MCF 10A (cell line): ENCODE results near the gene GRM3. TPM values are rescaled to one million over a fixed set of nuclear protein-coding genes. Genes with fewer than 3 reads are reported as not detected.

ENCODE experiments used
- BruUV-seq: library from RNA; stranded (reverse); fragments of 400-500 nt; replicated peaks from 2 replicates; lab custom pipeline; 2021; lab: Mats Ljungman, UMichigan
- CTCF ChIA-PET: fragments of 300-600 bp; sonication (Branson Sonifier 250); formaldehyde crosslinking; extraction: SDS; loops from one replicate; lab custom pipeline; 2021; ENCODE audit warnings: antibody characterized with exemption, inconsistent platforms; lab: Yijun Ruan, JAX
- POLR2A ChIA-PET: fragments of 300-600, 350-650 bp; sonication (Branson Sonifier 250); formaldehyde crosslinking; extraction: SDS; loops from one replicate; lab custom pipeline; 2020; ENCODE audit warnings: antibody characterized with exemption, inconsistent platforms; lab: Yijun Ruan, JAX
- DNase-seq: peaks from one replicate; pipeline ENCODE4 v3.0.0-alpha.2; 2018; ENCODE audit not compliant: unreplicated experiment
- H3K27ac Mint-ChIP-seq: one replicate; pipeline ENCODE4 v1.8.0; 2022; ENCODE audit warnings: mild to moderate bottlenecking, low read depth, mixed read lengths; ENCODE audit not compliant: unreplicated experiment
- H3K27me3 Mint-ChIP-seq: one replicate; pipeline ENCODE4 v1.8.0; 2022; ENCODE audit warnings: mixed read lengths; ENCODE audit not compliant: insufficient read depth, unreplicated experiment
- H3K36me3 Mint-ChIP-seq: one replicate; pipeline ENCODE4 v1.8.0; 2022; ENCODE audit warnings: mild to moderate bottlenecking, moderate library complexity, mixed read lengths; ENCODE audit not compliant: insufficient read depth, unreplicated experiment
- H3K4me1 Mint-ChIP-seq: one replicate; pipeline ENCODE4 v1.8.0; 2022; ENCODE audit warnings: mixed read lengths; ENCODE audit not compliant: insufficient read depth, unreplicated experiment
- H3K4me3 Mint-ChIP-seq: one replicate; pipeline ENCODE4 v1.8.0; 2022; ENCODE audit warnings: mild to moderate bottlenecking, moderate library complexity, mixed read lengths; ENCODE audit not compliant: unreplicated experiment
- H3K9me3 Mint-ChIP-seq: one replicate; pipeline ENCODE4 v1.8.0; 2022; ENCODE audit warnings: mixed read lengths; ENCODE audit not compliant: unreplicated experiment
- CTCF ChIP-seq: fragments of 200-600 bp; IDR thresholded peaks from one replicate; pipeline ENCODE4 v1.8.0; 2022; ENCODE audit warnings: antibody characterized with exemption, mild to moderate bottlenecking; ENCODE audit not compliant: unreplicated experiment
- intact Hi-C: fragments of 100-400 bp; cut with micrococcal nuclease; formaldehyde crosslinking; loops from 2 replicates; pipeline ENCODE4 v1.14.1; 2022
- total RNA-seq: library from RNA; stranded (reverse); gene quantifications from 2 replicates; pipeline ENCODE4 v1.2.3, GENCODE V29; 2022

GRM3 gene
- total RNA-seq, 1 experiment from 2014 or later: not detected

DNA sequence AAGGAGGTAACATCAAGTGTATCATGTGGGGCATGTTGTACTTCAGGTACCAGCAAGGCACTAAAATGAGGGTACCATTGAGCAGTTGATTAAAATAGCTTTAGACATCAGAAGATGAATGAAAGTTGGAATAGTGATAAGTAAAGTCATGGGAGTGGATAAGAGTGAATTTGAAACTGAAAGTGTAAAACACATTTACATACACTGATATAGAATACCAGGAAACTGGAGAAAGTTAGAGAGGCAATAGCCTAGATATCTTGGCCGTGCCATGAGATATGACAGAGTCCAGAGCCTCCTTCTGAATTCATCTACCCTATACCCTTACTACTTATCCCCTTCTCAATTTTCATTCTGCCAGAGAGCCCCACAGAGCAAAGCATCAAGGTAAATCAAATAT is 76.6 kb downstream of the GRM3 start:
- H3K4me1 Mint-ChIP-seq: no peaks in the 10 kb centered on the region
- no peaks in the 10 kb centered on the region for H3K9me3 Mint-ChIP-seq
- BruUV-seq: no TSS peak
- no peaks in the 10 kb centered on the region for H3K36me3 Mint-ChIP-seq
- TF ChIP-seq CTCF: no peak
- H3K27ac Mint-ChIP-seq: no peak overlapping the region
- intact Hi-C loops: no loop called here
- DNase-seq: no peak
- no peak overlapping the region for H3K4me3 Mint-ChIP-seq
- POLR2A ChIA-PET: no interaction called here
- CTCF ChIA-PET: no interaction called here
- H3K27me3 Mint-ChIP-seq: peaks cover 10% of the 10 kb centered on the region

DNA sequence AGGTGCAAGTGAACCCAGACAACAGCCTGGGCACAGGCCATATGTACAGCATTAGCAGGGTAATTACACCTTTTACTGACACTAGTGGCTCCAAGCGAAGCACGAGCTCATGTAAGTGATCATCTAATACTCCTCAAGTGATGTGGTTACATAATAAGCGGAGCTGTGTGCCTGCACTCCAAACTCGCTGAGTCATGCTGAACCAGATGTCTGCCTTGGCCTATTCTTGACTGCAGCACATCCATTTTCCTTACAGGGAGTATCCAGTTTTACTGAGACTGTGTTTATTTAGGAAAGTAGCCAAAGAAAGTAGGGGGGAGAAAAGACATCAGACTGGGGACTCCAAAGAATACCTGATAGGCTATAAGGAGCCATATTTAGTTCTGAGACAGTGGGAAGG is 90.1 kb downstream of the GRM3 start:
- H3K36me3 Mint-ChIP-seq: no peaks in the 10 kb centered on the region
- BruUV-seq: no TSS peak
- POLR2A ChIA-PET: no interaction called here
- H3K27ac Mint-ChIP-seq: no peak overlapping the region
- H3K27me3 Mint-ChIP-seq: peaks cover 23% of the 10 kb centered on the region
- H3K4me3 Mint-ChIP-seq: no peak overlapping the region
- TF ChIP-seq CTCF: no peak
- CTCF ChIA-PET: interaction anchor here (0.6 kb wide), 1 partner anchor 29 kb away, joined by 4 read pairs; no protein-coding TSS in a partner anchor
- H3K9me3 Mint-ChIP-seq: peaks cover 12% of the 10 kb centered on the region
- peak; percentile 54 for DNase-seq
- H3K4me1 Mint-ChIP-seq: no peaks in the 10 kb centered on the region
- intact Hi-C loops: no loop called here

DNA sequence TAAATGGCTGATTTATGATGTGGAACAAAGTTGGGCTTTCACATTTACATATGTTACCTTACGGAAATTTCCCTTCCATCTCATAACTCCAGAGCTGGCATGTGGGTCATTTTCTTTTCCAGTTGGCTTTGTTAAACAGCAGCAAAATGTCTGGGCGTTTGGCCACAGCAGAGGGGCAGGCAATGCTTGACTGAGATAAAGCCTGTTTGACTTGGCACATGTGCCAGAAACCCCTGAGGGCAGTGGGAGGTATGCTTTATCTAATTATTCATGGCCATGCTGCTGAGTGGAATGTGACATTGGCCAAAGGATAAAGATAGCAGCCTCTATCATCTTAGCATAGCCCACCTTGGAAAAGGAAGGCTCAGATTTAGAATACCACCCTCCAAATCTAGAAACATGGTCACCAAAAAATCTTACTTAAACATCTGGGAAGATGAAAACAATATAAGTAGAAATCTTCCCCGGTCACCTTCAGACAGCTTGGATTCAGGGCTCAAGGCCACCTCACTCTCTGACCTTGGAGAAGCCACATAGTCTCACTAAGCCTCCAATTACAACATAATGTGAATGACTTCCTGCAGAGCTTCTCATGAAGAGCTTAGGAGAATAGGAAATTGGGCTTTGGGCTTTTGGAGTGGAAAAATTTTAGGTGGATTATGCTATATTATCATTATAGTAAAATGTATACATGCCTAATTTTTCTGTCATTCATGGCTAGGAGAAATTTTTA is 101.5 kb downstream of the GRM3 start:
- TF ChIP-seq CTCF: no peak
- Mint-ChIP-seq H3K4me1 (no peaks in the 10 kb centered on the region), H3K27ac (no peak overlapping the region), H3K4me3 (no peak overlapping the region), H3K27me3 (peaks cover 55% of the 10 kb centered on the region), H3K36me3 (no peaks in the 10 kb centered on the region), H3K9me3 (no peaks in the 10 kb centered on the region)
- CTCF ChIA-PET: no interaction called here
- intact Hi-C loops: no loop called here
- no TSS peak for BruUV-seq
- DNase-seq: no peak
- POLR2A ChIA-PET: no interaction called here

DNA sequence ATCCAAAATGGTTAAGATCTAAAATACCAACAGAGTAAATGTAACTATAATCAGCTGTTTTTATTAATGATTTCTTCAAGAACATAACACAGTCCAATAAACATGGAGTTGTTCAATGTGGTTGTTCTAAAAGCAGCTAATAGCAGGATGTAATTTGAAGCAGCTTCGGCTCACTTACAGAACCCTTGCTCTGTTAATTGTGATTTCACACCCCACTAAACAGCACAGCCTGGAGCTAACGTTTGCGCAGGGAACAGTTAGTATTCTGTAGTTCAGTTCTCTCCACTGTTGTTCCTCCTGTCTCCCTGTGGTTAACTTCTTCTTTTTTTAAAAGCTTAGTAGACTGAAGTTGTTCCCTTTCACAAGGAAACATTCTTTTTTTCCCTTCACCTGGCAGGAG is 104.0 kb downstream of the GRM3 start:
- TF ChIP-seq CTCF: no peak
- intact Hi-C loops: no loop called here
- no peaks in the 10 kb centered on the region for H3K9me3 Mint-ChIP-seq
- H3K27me3 Mint-ChIP-seq: peaks cover 41% of the 10 kb centered on the region
- no peaks in the 10 kb centered on the region for H3K4me1 Mint-ChIP-seq
- BruUV-seq: no TSS peak
- no peak for DNase-seq
- H3K4me3 Mint-ChIP-seq: no peak overlapping the region
- ChIA-PET POLR2A (no interaction called here), CTCF (interaction anchor here (0.5 to 0.9 kb wide), 3 partner anchors 8 to 834 kb away, joined by 3 to 4 read pairs (median 3); no protein-coding TSS in a partner anchor)
- H3K27ac Mint-ChIP-seq: no peak overlapping the region
- no peaks in the 10 kb centered on the region for H3K36me3 Mint-ChIP-seq
